Spleen (tissue), 13 donors: ENCODE measurements around the gene ERG28. TPM values are rescaled to one million over a fixed set of nuclear protein-coding genes. Genes with fewer than 3 reads are reported as not detected.

Experiments
- DNase-seq: peaks from one replicate; pipeline ENCODE4 v3.0.0-alpha.2; 2020
- H3K27ac ChIP-seq, 8 donors: fragments of 200-600 bp; sonication (generic) in 7 of 8; 1 replicate in 4 of 8; 2 replicates in 4 of 8; pipeline versions ENCODE4 v1.5.0 to v1.8.0; 2016 to 2021; ENCODE audit warnings: inconsistent platforms in 4 of 8, mild to moderate bottlenecking in 4 of 8, moderate library complexity in 1 of 8
- H3K27me3 ChIP-seq, 7 donors: fragments of 200-600 bp; sonication (generic) in 6 of 7; replicated peaks in 1 of 7; 1 replicate in 4 of 7; 2 replicates in 3 of 7; pipeline versions ENCODE4 v1.5.0 to v1.8.0; 2016 to 2021; ENCODE audit warnings: inconsistent platforms in 3 of 7, mild to moderate bottlenecking in 1 of 7
- H3K36me3 ChIP-seq, 6 donors: fragments of 200-600 bp; sonication (generic) in 5 of 6; 1 replicate in 4 of 6; 2 replicates in 2 of 6; pipeline versions ENCODE4 v1.5.0 to v1.8.0; 2016 to 2021; ENCODE audit warnings: inconsistent platforms in 2 of 6
- H3K4me1 ChIP-seq, 6 donors: fragments of 200-600 bp; sonication (generic) in 5 of 6; 1 replicate in 3 of 6; 2 replicates in 3 of 6; pipeline versions ENCODE4 v1.5.0 to v1.8.0; 2016 to 2021; ENCODE audit warnings: inconsistent platforms in 3 of 6
- H3K4me3 ChIP-seq, 8 donors: fragments of 200-600 bp; sonication (generic) in 7 of 8; 1 replicate in 4 of 8; 2 replicates in 4 of 8; pipeline versions ENCODE4 v1.5.0 to v1.8.0; 2016 to 2021; ENCODE audit warnings: inconsistent platforms in 4 of 8, mild to moderate bottlenecking in 4 of 8, moderate library complexity in 2 of 8
- H3K9me3 ChIP-seq, 8 donors: fragments of 200-600 bp; sonication (generic) in 7 of 8; 1 replicate in 4 of 8; 2 replicates in 4 of 8; pipeline versions ENCODE4 v1.5.0 to v1.8.0; 2016 to 2021; ENCODE audit warnings: inconsistent platforms in 4 of 8
- CTCF ChIP-seq, 11 experiments: fragments of 200-600 bp in 7 of 11; fragments of 450-650 bp in 4 of 11; sonication (generic) in 4 of 11; IDR thresholded peaks in 8 of 11; conservative IDR thresholded peaks in 3 of 11; 1 replicate in 7 of 11; 2 replicates in 4 of 11; pipeline versions ENCODE4 v1.4.0 to v1.8.0; 2016 to 2021; ENCODE audit warnings: antibody characterized with exemption in 11 of 11, inconsistent platforms in 4 of 11, mild to moderate bottlenecking in 1 of 11
- POLR2A ChIP-seq, 3 donors: fragments of 450-650 bp; IDR thresholded peaks; one replicate each; pipeline ENCODE4 v1.5.1; 2017; ENCODE audit warnings: antibody characterized with exemption in 3 of 3, mild to moderate bottlenecking in 1 of 3
- POLR2AphosphoS5 ChIP-seq, 3 donors: sonication (generic); formaldehyde crosslinking; IDR thresholded peaks; one replicate each; pipeline ENCODE4 v1.5.1; 2017; ENCODE audit warnings: antibody characterized with exemption in 3 of 3
- WGBS, 5 donors: extraction: QIAGEN DNeasy Blood & Tissue Kit in 3 of 5; methylation state at CpG; one replicate each; pipeline versions ENCODE4 v1.1.5 to v1.1.7; 2013 to 2018; 5-methylcytosine and 5-hydroxymethylcytosine counted together
- intact Hi-C: fragments of 100-400 bp; cut with DNase I; formaldehyde crosslinking; loops from one replicate; pipeline ENCODE4 v1.15.0; 2023; ENCODE audit warnings: low total_unique reads
- long read RNA-seq, 2 donors: transcript quantifications; one replicate each; lab custom pipeline, GENCODE V29; 2026
- polyA plus RNA-seq, 3 donors: library from polyadenylated mRNA; stranded (reverse); fragments of 200-250 nt; gene quantifications; one replicate each; pipeline ENCODE4 v1.2.1, GENCODE V29; 2013
- total RNA-seq, 7 donors: library from RNA; depleted of rRNA in 3 of 7; stranded (reverse); fragments of >200 nt in 3 of 7; fragmentation: NEBNext Ultra II Directional in 4 of 7; extraction: Animal tissue kit (Norgen Biotek cat#: 25700) in 4 of 7; gene quantifications; one replicate each; pipeline versions ENCODE4 v1.1.0 to v1.2.1, GENCODE V29; 2016 to 2021
- donor health status: healthy with polysubstance abuse.
- donor health status: DM: no; HTN: no; CAD: no; lungs with moderate emphysema.
- donor health status: DM: no; HTN: no; CAD: no.
- donor health status: Bipolar disorder and iron deficiency.
- donor health status: healthy.
- donor health status: DM: no; HTN: no; CAD: no.
- donor health status: DM: yes; HTN: yes; CAD: no.

The ERG28 gene, protein sequence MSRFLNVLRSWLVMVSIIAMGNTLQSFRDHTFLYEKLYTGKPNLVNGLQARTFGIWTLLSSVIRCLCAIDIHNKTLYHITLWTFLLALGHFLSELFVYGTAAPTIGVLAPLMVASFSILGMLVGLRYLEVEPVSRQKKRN
- total RNA-seq, result 1 to 10 TPM; 6.1 to 8.6 (median 7.1) TPM
- polyA plus RNA-seq, result 10 to 100 TPM in 1 of 3 donors, 1 to 10 TPM in 2; 8.7 to 11.1 (median 9.4) TPM
- long read RNA-seq, donor 1, transcript ERG28-201 (5 exons, 2,633 nt), result major isoform, 25 of 25 reads
- long read RNA-seq, donor 1, partial matches to known transcripts, result 0 of 25 reads
- long read RNA-seq, donor 1, other reads (novel, unspliced or antisense), result 0 of 25 reads
- long read RNA-seq, donor 2, transcript ERG28-201 (5 exons, 2,633 nt), result major isoform, 19 of 19 reads
- long read RNA-seq, donor 2, partial matches to known transcripts, result 0 of 19 reads
- long read RNA-seq, donor 2, other reads (novel, unspliced or antisense), result 0 of 19 reads

DNA sequence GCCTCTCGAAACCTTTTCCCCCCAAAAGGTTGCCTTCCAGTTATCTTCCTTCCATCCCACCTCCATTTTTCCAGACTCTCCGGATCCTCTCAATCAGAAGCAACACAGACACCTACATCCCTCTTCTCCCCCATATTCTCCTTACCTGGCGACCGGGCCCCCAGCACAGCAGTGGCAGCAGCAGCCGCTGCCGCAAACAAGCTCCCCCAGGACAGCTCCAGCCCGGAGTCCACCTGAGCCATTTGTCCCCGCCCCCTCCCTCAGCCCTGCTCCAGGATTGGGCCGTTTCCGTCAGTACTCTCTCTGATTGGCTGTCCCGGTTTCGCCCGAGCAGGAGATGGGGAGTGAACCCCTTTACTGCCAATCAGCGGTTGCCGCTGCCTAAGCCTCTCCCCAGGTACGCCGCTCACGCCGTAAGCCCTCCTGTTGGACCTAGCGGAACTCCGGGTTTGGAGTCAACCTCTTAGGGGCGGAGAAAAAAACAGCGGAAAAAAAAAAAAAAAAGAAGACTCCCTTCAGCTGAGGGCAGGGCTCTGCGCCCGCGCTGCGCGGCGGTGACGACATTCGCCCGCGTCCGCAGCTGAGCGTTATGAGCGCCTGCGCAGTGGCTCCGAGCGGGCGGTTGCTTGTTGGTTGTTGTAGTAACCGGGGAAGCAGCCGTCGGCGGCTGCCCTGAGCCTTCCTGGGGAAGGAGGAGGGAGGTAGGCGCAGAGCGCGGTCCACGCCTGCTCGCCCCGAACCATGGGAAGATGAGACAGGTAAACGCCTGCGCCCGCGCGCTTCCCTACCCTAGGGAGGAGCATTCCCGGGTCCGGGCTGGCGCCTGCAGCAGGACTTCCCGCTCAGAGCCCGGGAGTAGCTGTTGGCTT is at the start of gene ERG28, which contains the start of gene TTLL5:
Gene ERG28, minus strand, starts transcription at position 247 of the 869 bp plus-strand sequence. CDS start 3,374 bp downstream, outside the sequence.
Gene TTLL5, plus strand, starts transcription at position 617 of the 869 bp plus-strand sequence. CDS start 1,904 bp downstream, outside the sequence.
- H3K27ac ChIP-seq, result peak within 1 kb of the TSS; percentile 74 to 90 (median 87)
- intact Hi-C loops, result no loop called here
- no peaks in the 10 kb centered on the region for H3K9me3 ChIP-seq
- peaks cover 0 to 42% (median 13%) of the 10 kb centered on the region in 6 donors for H3K36me3 ChIP-seq
- WGBS, 5 donors, result 0 to 1% (median 0%) methylated on average over 57 to 60 of the region's 60 CpGs
- peak; percentile 99 for DNase-seq
- TF ChIP-seq POLR2AphosphoS5 (IDR thresholded peaks at IDR 0.05) (peak; percentile 68 to 92 (median 88)), CTCF (IDR thresholded peaks at IDR 0.05 in 8 of 11, conservative IDR thresholded peaks at IDR 0.05 in 3 of 11) (peak in 2 of 11 experiments; percentile 23 to 38), POLR2A (IDR thresholded peaks at IDR 0.05) (peak in 2 of 3 donors; percentile 23 to 36)
- no peaks in the 10 kb centered on the region for H3K27me3 ChIP-seq
- H3K4me3 ChIP-seq, result peak within 1 kb of the TSS; percentile 73 to 100 (median 94)
- H3K4me1 ChIP-seq, result peaks cover 10 to 54% (median 23%) of the 10 kb centered on the region in 6 donors

DNA sequence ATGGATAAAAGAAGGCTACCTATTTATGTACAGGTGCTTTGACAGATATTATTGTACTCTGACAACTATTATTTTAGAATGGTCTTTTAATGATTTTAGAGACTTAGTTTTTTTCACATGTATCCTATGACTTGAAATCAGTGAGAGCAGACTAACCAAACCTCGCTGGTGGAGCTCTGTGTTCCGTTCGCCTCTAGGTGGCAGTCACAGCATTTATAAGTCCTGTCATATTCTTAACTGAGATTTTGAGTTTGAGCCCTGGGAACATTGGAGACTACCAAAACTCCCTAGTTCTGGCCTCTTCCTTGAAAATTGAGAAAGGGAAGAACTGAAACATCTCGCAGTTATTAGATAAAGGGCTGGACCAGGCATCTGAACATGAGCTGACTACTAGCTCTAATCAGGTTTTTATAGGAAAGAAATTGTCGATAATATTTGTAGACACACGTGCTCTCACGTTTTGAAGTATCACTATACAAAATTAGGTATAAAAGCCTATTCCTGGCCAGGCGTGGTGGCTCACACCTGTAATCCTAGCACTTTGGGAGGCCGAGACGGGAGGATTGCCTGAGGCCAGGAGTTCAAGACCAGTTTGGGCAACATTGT is 48.6 kb upstream of the ERG28 start:
- no peaks in the 10 kb centered on the region for H3K27me3 ChIP-seq
- H3K4me1 ChIP-seq, result no peaks in the 10 kb centered on the region
- no peak overlapping the region for H3K4me3 ChIP-seq
- 57 to 62% (median 59%) methylated on average over 10 of the region's 10 CpGs for WGBS, 5 donors
- H3K27ac ChIP-seq, result no peak overlapping the region
- no peaks in the 10 kb centered on the region for H3K9me3 ChIP-seq
- DNase-seq, result no peak
- TF ChIP-seq CTCF (IDR thresholded peaks at IDR 0.05 in 8 of 11, conservative IDR thresholded peaks at IDR 0.05 in 3 of 11), result peak; percentile 39 to 83 (median 70)
- no peak for TF ChIP-seq POLR2AphosphoS5 (IDR thresholded peaks at IDR 0.05)
- no peak for TF ChIP-seq POLR2A (IDR thresholded peaks at IDR 0.05)
- peaks cover 0 to 49% (median 5%) of the 10 kb centered on the region in 6 donors for H3K36me3 ChIP-seq
- intact Hi-C loops, result no loop called here

DNA sequence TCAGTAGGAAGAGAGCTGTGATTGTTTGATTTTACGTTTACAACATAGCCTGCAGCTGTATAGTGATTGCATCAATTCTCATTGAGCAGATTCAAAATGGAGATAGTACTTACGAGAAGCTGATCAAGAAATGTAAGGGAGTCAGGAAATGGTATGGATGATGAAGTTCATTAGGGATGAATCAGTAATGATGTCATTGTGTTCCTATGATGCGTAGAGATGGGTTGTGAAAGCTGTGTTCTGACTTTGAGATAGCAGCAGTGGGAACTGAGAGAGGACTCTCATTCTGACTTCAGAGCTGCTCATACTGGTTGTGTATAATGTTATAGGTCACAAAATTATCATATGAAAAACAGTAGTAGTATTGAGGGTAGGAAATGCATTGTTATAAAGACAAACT is 44.3 kb upstream of the ERG28 start:
- intact Hi-C loops, result no loop called here
- H3K4me1 ChIP-seq, result no peaks in the 10 kb centered on the region
- no peak overlapping the region for H3K4me3 ChIP-seq
- H3K36me3 ChIP-seq, result peaks cover 0 to 68% (median 14%) of the 10 kb centered on the region in 6 donors
- H3K9me3 ChIP-seq, result no peaks in the 10 kb centered on the region
- no peak overlapping the region for H3K27ac ChIP-seq
- DNase-seq, result no peak
- WGBS, 5 donors, result 88 to 97% (median 91%) methylated on average over 3 of the region's 3 CpGs
- no peaks in the 10 kb centered on the region for H3K27me3 ChIP-seq
- TF ChIP-seq POLR2A (IDR thresholded peaks at IDR 0.05), result no peak
- TF ChIP-seq CTCF (IDR thresholded peaks at IDR 0.05 in 8 of 11, conservative IDR thresholded peaks at IDR 0.05 in 3 of 11), result no peak
- TF ChIP-seq POLR2AphosphoS5 (IDR thresholded peaks at IDR 0.05), result no peak
